HepG2 (cell line): ENCODE results near the gene C1QL4.

Experiments used
- ELF4 ChIP-seq: sonication (generic); formaldehyde crosslinking; IDR thresholded peaks from 2 replicates; pipeline ENCODE4 v1.5.0; 2020; ENCODE audit warnings: missing genetic modification reagents, mild to moderate bottlenecking, moderate library complexity, borderline replicate concordance
- MEIS1 ChIP-seq: sonication (generic); formaldehyde crosslinking; IDR thresholded peaks from 2 replicates; pipeline ENCODE4 v1.9.0; 2021; ENCODE audit warnings: mild to moderate bottlenecking, missing genetic modification reagents, moderate library complexity, borderline replicate concordance
- PAX8 ChIP-seq: sonication (generic); formaldehyde crosslinking; IDR thresholded peaks from 2 replicates; pipeline ENCODE4 v1.8.0; 2022; ENCODE audit warnings: mild to moderate bottlenecking, missing genetic modification reagents, borderline replicate concordance
- POGK ChIP-seq: sonication (generic); formaldehyde crosslinking; conservative IDR thresholded peaks from 2 replicates; pipeline ENCODE4 v1.8.0; 2022; ENCODE audit warnings: mild to moderate bottlenecking, moderate library complexity, missing genetic modification reagents
- RBFOX2 ChIP-seq: fragments of 200-400 bp; formaldehyde crosslinking; IDR thresholded peaks from 2 replicates; pipeline ENCODE4 v1.6.1; 2017; ENCODE audit warnings: low read depth, mild to moderate bottlenecking, low read length
- ZNF124 ChIP-seq: sonication (generic); formaldehyde crosslinking; IDR thresholded peaks from 2 replicates; pipeline ENCODE4 v1.4.0; 2020; ENCODE audit warnings: missing genetic modification reagents
- ZNF451 ChIP-seq: sonication (generic); formaldehyde crosslinking; IDR thresholded peaks from 2 replicates; pipeline ENCODE4 v1.5.0; 2020; ENCODE audit warnings: mild to moderate bottlenecking, missing genetic modification reagents
- ZNF572 ChIP-seq: sonication (generic); formaldehyde crosslinking; IDR thresholded peaks from 2 replicates; pipeline ENCODE4 v1.5.1; 2020; ENCODE audit warnings: mild to moderate bottlenecking, missing genetic modification reagents
- ZNF772 ChIP-seq: sonication (generic); formaldehyde crosslinking; IDR thresholded peaks from 2 replicates; pipeline ENCODE4 v1.5.0; 2020; ENCODE audit warnings: mild to moderate bottlenecking, missing genetic modification reagents
- TF ChIP-seq, protein P1 (sequence below): sonication (generic); formaldehyde crosslinking; IDR thresholded peaks from 2 replicates; pipeline ENCODE4 v1.4.0; 2020; ENCODE audit warnings: mild to moderate bottlenecking, missing genetic modification reagents

- no peak for TF ChIP-seq MEIS1 (CRISPR knock-in tag)
- TF ChIP-seq ELF4 (CRISPR knock-in tag) = no peak
- TF ChIP-seq PAX8 = no peak
- TF ChIP-seq ZNF451 (CRISPR knock-in tag) = no peak
- TF ChIP-seq, protein P1, sequence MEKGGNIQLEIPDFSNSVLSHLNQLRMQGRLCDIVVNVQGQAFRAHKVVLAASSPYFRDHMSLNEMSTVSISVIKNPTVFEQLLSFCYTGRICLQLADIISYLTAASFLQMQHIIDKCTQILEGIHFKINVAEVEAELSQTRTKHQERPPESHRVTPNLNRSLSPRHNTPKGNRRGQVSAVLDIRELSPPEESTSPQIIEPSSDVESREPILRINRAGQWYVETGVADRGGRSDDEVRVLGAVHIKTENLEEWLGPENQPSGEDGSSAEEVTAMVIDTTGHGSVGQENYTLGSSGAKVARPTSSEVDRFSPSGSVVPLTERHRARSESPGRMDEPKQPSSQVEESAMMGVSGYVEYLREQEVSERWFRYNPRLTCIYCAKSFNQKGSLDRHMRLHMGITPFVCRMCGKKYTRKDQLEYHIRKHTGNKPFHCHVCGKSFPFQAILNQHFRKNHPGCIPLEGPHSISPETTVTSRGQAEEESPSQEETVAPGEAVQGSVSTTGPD (CRISPR knock-in tag) = no peak
- no peak for TF ChIP-seq RBFOX2
- TF ChIP-seq POGK (CRISPR knock-in tag) = no peak
- no peak for TF ChIP-seq ZNF124 (CRISPR knock-in tag)
- no peak for TF ChIP-seq ZNF572 (CRISPR knock-in tag)
- no peak for TF ChIP-seq ZNF772
Measured at GRCh38 chr12:49305762-49306510, 31.1 kb downstream of the C1QL4 start.
